ENCODE data around the gene MFNG.

- TF ChIP-seq CTCF (conservative IDR thresholded peaks at IDR 0.05 in 1 of 2, IDR thresholded peaks at IDR 0.05 in 1 of 2; ENCODE audit: extremely low read depth in 1 of 2, insufficient read depth in 1 of 2, low read depth in 1 of 2, low read length in 2 of 2) (no peak), EZH2 (IDR thresholded peaks at IDR 0.05; ENCODE audit: borderline replicate concordance, low read length) (no peak)
Measured at GRCh38 chr22:37419370-37419968, 66.7 kb downstream of the MFNG start.

All from mammary epithelial cell (primary cell).